Activated CD8-positive, alpha-beta memory T cell treated with anti-CD3 and anti-CD28 coated beads, Interleukin-2, amount 10 ng/mL, durations not matched to agents 7 days and 5 days (primary cell): ENCODE results near the gene SORL1-AS1. TPM values are rescaled to one million over a fixed set of nuclear protein-coding genes. Genes with fewer than 3 reads are reported as not detected.
"Not testable (repeated sequence)": the region's sequence is repeated elsewhere in the genome, so short reads cannot be mapped to it uniquely, and the experiment has no call there.

Source experiments
- ATAC-seq: fragments of 150-1000 bp; cut with Tn5 transposase; one replicate; pipeline ENCODE4 v1.10.0; 2021; ENCODE audit warnings: moderate library complexity
- CTCF ChIA-PET: fragments of 350-600 bp; sonication (Branson Sonifier 250); formaldehyde crosslinking; loops from one replicate; lab custom pipeline; 2021; ENCODE audit warnings: antibody characterized with exemption; lab: Charles Lee
- DNase-seq: peaks from one replicate; pipeline ENCODE4 v3.0.0-alpha.2; 2020
- H3K27ac Mint-ChIP-seq: one replicate; pipeline ENCODE4 v1.8.0; 2021; ENCODE audit warnings: mild to moderate bottlenecking, mixed read lengths
- H3K27me3 Mint-ChIP-seq: one replicate; pipeline ENCODE4 v1.8.0; 2021; ENCODE audit warnings: mixed read lengths
- H3K36me3 Mint-ChIP-seq: one replicate; pipeline ENCODE4 v1.8.0; 2021; ENCODE audit warnings: mild to moderate bottlenecking, mixed read lengths
- H3K4me1 Mint-ChIP-seq: one replicate; pipeline ENCODE4 v1.8.0; 2021; ENCODE audit warnings: mixed read lengths
- H3K4me3 Mint-ChIP-seq: one replicate; pipeline ENCODE4 v1.8.0; 2021; ENCODE audit warnings: mild to moderate bottlenecking, moderate library complexity, mixed read lengths
- H3K9me3 Mint-ChIP-seq: one replicate; pipeline ENCODE4 v1.8.0; 2022; ENCODE audit warnings: low read depth, mixed read lengths
- total RNA-seq, 2 experiments: library from RNA; stranded (reverse); gene quantifications; one replicate each; pipeline ENCODE4 v1.2.3, GENCODE V29; 2021

SORL1-AS1 gene

DNA sequence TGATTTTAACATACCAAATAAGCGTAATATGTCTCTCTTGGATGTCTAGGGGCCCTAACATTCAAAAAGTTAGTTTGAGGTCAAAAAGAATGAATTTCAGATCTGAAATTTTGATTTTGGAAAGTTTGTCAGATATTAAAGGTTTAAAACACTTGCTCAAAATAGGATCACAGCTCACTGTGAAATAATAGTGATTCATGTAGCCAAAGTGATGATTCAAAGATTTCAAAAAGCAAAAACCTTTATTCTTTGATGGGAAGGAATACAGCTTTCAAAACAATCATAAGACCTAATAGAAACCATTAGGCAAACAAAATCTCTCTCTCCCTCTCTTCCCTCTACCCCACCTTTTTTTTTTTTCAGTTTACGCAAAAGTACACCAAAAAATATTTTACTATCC, 42.7 kb downstream of the SORL1-AS1 start:
- H3K4me3 Mint-ChIP-seq, ATAC-seq, H3K4me1 Mint-ChIP-seq, H3K27me3 Mint-ChIP-seq, CTCF ChIA-PET, H3K9me3 Mint-ChIP-seq, DNase-seq, H3K36me3 Mint-ChIP-seq, H3K27ac Mint-ChIP-seq: not testable (repeated sequence)

DNA sequence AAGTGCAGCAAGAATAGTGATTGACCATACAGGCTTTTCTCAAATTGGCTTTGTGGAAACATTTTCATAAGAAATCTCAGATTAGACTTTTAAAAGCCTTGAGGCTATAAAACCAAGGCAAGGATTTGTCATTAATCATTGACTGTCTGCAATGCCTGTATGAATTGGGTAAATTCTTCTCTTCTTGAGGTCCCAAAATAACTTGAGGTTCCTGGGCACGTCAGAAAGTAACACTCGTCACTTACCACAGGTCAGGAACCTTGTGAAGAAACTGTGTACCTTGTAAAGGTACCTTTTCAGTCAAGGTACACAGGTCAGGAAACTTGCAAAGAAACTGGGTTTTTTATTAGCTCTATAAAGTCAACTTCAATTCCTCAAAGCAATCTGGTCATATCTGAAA, 43.9 kb downstream of the SORL1-AS1 start:
- no peak for DNase-seq
- ATAC-seq = no peak
- Mint-ChIP-seq H3K27ac (no peak overlapping the region), H3K27me3 (no peaks in the 10 kb centered on the region), H3K4me1 (peaks cover 3% of the 10 kb centered on the region), H3K9me3 (no peaks in the 10 kb centered on the region), H3K4me3 (no peak overlapping the region), H3K36me3 (no peaks in the 10 kb centered on the region)
- CTCF ChIA-PET = interaction anchor here (0.9 to 1.1 kb wide), 2 partner anchors 182 to 184 kb away, joined by 3 to 7 read pairs; no protein-coding TSS in a partner anchor

DNA sequence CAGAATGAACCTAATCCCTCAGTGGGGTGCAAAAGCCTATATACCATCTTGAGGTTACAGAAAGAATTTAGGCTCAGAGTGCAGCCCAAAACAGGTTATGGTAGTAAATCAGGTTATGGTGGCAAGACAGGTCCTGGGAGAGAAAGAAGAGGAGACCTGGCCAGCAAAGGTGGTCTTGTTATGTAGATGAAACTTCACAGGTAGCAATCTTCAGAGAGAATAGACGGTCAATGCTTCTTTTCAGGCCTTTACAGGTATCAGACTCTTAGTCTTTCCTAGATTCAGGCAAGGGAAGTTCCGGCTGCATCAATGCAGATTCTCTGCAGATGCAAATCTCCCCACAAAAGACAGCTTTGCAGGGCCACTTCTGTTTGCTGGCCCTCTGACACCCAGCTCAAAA, 46.5 kb downstream of the SORL1-AS1 start:
- DNase-seq = no peak
- Mint-ChIP-seq H3K27me3 (no peaks in the 10 kb centered on the region), H3K4me3 (no peak overlapping the region), H3K36me3 (peaks cover 3% of the 10 kb centered on the region), H3K9me3 (peaks cover 7% of the 10 kb centered on the region), H3K4me1 (peaks cover 3% of the 10 kb centered on the region), H3K27ac (no peak overlapping the region)
- CTCF ChIA-PET = no interaction called here
- ATAC-seq = no peak

DNA sequence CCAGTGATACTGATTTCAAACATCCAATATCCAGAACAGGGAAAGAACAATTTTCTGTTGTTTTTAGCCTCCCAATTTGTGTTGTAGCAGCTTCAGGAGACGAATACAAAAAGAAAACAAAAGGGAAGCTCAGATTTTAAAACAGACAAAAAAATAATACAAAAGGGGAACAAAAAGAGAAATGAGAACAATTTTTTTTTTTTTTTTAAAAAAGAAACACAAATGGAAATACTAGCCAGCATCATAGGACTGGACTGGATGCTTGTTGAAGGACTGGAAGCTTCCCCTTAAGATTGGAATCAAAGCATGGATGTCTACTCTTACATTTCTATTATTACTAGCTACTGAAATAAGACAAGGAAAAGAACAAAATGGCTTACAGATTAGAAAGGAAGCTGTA, 47.1 kb downstream of the SORL1-AS1 start:
- no peak for DNase-seq
- H3K4me1 Mint-ChIP-seq = peaks cover 2% of the 10 kb centered on the region
- peaks cover 3% of the 10 kb centered on the region for H3K36me3 Mint-ChIP-seq
- H3K4me3 Mint-ChIP-seq = no peak overlapping the region
- no peak for ATAC-seq
- H3K27me3 Mint-ChIP-seq = no peaks in the 10 kb centered on the region
- CTCF ChIA-PET = no interaction called here
- peaks cover 9% of the 10 kb centered on the region for H3K9me3 Mint-ChIP-seq
- no peak overlapping the region for H3K27ac Mint-ChIP-seq

DNA sequence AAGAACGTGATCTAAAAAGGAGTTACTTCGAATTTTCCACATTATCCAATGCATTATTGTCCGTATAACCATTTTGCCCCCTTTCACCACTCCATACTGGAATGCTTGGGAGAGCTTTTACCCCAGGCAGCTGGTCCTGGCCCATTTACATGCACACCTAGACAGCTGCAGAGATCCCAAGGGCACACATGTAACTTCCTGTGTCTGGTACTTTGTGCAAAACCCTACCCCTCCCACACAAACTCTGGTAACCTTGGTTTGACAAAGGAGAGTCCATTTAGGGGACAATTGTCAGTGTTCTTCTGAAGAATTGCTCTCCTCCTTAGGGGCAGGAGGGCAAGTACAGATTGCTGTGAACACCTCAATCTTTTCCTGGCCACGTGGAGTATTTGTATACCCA, 58.0 kb downstream of the SORL1-AS1 start:
- no peak overlapping the region for H3K27ac Mint-ChIP-seq
- H3K4me1 Mint-ChIP-seq = peaks cover 9% of the 10 kb centered on the region
- no peaks in the 10 kb centered on the region for H3K9me3 Mint-ChIP-seq
- no peaks in the 10 kb centered on the region for H3K36me3 Mint-ChIP-seq
- no peak for DNase-seq
- peaks cover 2% of the 10 kb centered on the region for H3K27me3 Mint-ChIP-seq
- H3K4me3 Mint-ChIP-seq = no peak overlapping the region
- CTCF ChIA-PET = interaction anchor here (1.1 kb wide), 1 partner anchor 22 kb away, joined by 5 read pairs; no protein-coding TSS in a partner anchor
- no peak for ATAC-seq

DNA sequence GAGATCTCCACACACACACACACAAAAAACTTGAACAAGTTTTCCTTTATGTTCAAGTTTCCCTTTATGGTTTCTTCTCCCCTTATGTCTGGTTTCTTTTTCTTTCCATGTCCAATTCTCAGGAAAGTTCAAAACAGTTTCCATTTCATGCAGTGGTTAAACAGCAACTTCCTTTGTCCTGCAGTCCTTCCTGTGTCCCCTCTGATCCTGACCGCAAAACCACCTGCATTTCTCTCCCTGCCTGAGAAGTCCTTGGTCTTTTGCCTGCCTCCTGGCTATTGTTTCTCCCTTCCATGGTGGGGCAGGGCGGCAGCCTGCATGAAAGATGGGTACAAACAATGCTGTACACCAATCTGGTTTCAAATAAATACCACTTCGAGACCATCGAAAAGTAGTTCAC, 58.9 kb downstream of the SORL1-AS1 start:
- Mint-ChIP-seq H3K27ac (no peak overlapping the region), H3K27me3 (peaks cover 2% of the 10 kb centered on the region), H3K36me3 (no peaks in the 10 kb centered on the region), H3K9me3 (no peaks in the 10 kb centered on the region), H3K4me3 (no peak overlapping the region), H3K4me1 (peaks cover 9% of the 10 kb centered on the region)
- ATAC-seq (no peak), DNase-seq (no peak)
- CTCF ChIA-PET = interaction anchor here (1.1 kb wide), 1 partner anchor 21 kb away, joined by 5 read pairs; no protein-coding TSS in a partner anchor

DNA sequence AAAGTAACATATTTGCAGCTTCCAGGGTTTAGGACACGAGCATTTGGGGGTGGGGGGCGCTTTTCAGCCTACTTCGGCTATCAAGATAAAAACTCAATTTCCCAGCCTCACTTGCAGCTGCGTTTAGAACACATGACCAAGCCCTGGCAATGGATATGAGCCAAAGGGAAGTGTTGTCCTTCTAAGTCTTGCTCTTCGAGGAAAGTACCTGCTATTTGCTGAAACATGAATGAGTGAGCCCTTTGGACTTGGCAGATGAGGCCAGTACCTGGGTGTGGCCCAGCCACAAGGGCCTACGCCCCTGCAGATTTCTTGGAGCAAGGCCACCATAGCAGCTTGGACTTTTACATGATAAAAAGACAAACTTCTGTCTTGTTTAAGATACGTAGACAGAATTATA, 60.9 kb downstream of the SORL1-AS1 start:
- no peaks in the 10 kb centered on the region for H3K36me3 Mint-ChIP-seq
- no peak overlapping the region for H3K4me3 Mint-ChIP-seq
- H3K4me1 Mint-ChIP-seq = peaks cover 9% of the 10 kb centered on the region
- H3K27ac Mint-ChIP-seq = no peak overlapping the region
- CTCF ChIA-PET = no interaction called here
- DNase-seq (no peak), ATAC-seq (no peak)
- H3K9me3 Mint-ChIP-seq = no peaks in the 10 kb centered on the region
- H3K27me3 Mint-ChIP-seq = peaks cover 3% of the 10 kb centered on the region

DNA sequence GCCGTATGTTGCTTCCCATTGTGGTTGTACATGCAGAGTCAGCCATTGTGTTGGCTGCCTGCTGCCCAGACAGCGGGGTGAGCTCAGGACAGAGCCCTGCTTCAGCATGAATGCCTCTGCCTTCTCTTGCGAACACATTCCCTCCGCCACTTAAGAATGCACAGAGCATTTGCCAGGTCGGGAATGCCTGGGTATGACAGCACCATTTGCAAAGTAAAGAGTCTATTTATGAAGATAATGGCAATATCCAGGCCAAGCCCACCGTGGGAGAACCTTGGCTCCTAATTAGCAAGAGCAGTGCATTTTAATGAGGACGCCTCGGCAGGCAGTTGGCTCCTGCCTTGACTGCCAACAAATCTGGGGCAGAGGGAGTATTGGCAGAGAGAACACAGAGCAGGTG, 63.1 kb downstream of the SORL1-AS1 start:
- H3K36me3 Mint-ChIP-seq = no peaks in the 10 kb centered on the region
- peaks cover 9% of the 10 kb centered on the region for H3K4me1 Mint-ChIP-seq
- no peaks in the 10 kb centered on the region for H3K9me3 Mint-ChIP-seq
- DNase-seq = no peak
- CTCF ChIA-PET = no interaction called here
- H3K27ac Mint-ChIP-seq = no peak overlapping the region
- H3K4me3 Mint-ChIP-seq = no peak overlapping the region
- H3K27me3 Mint-ChIP-seq = peaks cover 3% of the 10 kb centered on the region
- no peak for ATAC-seq

Other genes starting within 250 kb of the SORL1-AS1 start
- 10 to 100 TPM; 16.3 to 22.7 TPM for gene SC5D, start 160.2 kb downstream of the SORL1-AS1 start, total RNA-seq
- 10 to 100 TPM; 17.4 to 38.6 TPM for gene SORL1, start 653 bp downstream of the SORL1-AS1 start, total RNA-seq